ENCODE results near the gene SLN. TPM values are rescaled to one million over a fixed set of nuclear protein-coding genes. Genes with fewer than 3 reads are reported as not detected.

The SLN gene
- total RNA-seq (2022; extraction: Qiagen RNA extraction), result 1.6 to 2.8 TPM (median 2.0 TPM) in 5 replicates

GRCh38 chr11:107711861-107712755 lies at the start of gene SLN:
Gene SLN (minus strand): TSS chr11:107712056.

Other genes with a start within 250 kb of the SLN start
- 5.8 to 8.3 TPM (median 7.3 TPM) in 5 replicates for gene ALKBH8, start 146.3 kb downstream of the SLN start, total RNA-seq (2022; extraction: Qiagen RNA extraction)
- 0.11 to 0.24 TPM (median 0.12 TPM) in 5 replicates for gene ELMOD1, start 120.9 kb downstream of the SLN start, total RNA-seq (2022; extraction: Qiagen RNA extraction)
- gene SLC35F2, start 146.7 kb upstream of the SLN start, total RNA-seq (2022; extraction: Qiagen RNA extraction), result 44.1 to 53.6 TPM (median 47.5 TPM) in 5 replicates
- gene RAB39A, start 216.4 kb upstream of the SLN start, total RNA-seq (2022; extraction: Qiagen RNA extraction), result 0.21 to 0.69 TPM (median 0.52 TPM) in 5 replicates